Breast epithelium (tissue), 4 donors: ENCODE results near the gene FARP2. TPM values are rescaled to one million over a fixed set of nuclear protein-coding genes. Genes with fewer than 3 reads are reported as not detected.
"Not testable (repeated sequence)": the region's sequence is repeated elsewhere in the genome, so short reads cannot be mapped to it uniquely, and the experiment has no call there.

Experiments
- DNase-seq, 2 donors: peaks; one replicate each; pipeline ENCODE4 v3.0.0-alpha.2; 2019; ENCODE audit warnings: low spot score in 2 of 2
- H3K27ac ChIP-seq, 2 donors: fragments of 200-600 bp; sonication (generic) in 1 of 2; one replicate each; pipeline ENCODE4 v1.5.1; 2016 to 2019; ENCODE audit warnings: mild to moderate bottlenecking in 1 of 2
- H3K27me3 ChIP-seq, 2 donors: fragments of 200-600 bp; sonication (generic) in 1 of 2; one replicate each; pipeline versions ENCODE4 v1.5.1 to v1.6.0; 2017 to 2019; ENCODE audit warnings: control low read depth in 1 of 2, mild to moderate bottlenecking in 1 of 2
- H3K36me3 ChIP-seq: fragments of 200-600 bp; one replicate; pipeline ENCODE4 v1.5.1; 2019
- H3K4me1 ChIP-seq, 2 donors: fragments of 200-600 bp; sonication (generic); one replicate each; pipeline ENCODE4 v1.5.1; 2016 to 2019; ENCODE audit warnings: control low read depth in 1 of 2
- H3K4me3 ChIP-seq, 3 donors: fragments of 200-600 bp; sonication (generic); 1 replicate in 2 of 3; 2 replicates in 1 of 3; pipeline ENCODE4 v1.5.1; 2016 to 2019; ENCODE audit warnings: mild to moderate bottlenecking in 3 of 3, moderate library complexity in 2 of 3
- H3K9me3 ChIP-seq, 2 donors: fragments of 200-600 bp; sonication (generic) in 1 of 2; one replicate each; pipeline ENCODE4 v1.5.1; 2016 to 2019; ENCODE audit warnings: control low read depth in 1 of 2
- CTCF ChIP-seq, 3 donors: fragments of 450-650 bp; IDR thresholded peaks; one replicate each; pipeline ENCODE4 v1.5.1; 2016 to 2017; ENCODE audit warnings: antibody characterized with exemption in 3 of 3, mild to moderate bottlenecking in 3 of 3, moderate library complexity in 3 of 3
- POLR2A ChIP-seq: fragments of 450-650 bp; IDR thresholded peaks from one replicate; pipeline ENCODE4 v1.6.1; 2016; ENCODE audit warnings: antibody characterized with exemption, mild to moderate bottlenecking, moderate library complexity
- POLR2AphosphoS5 ChIP-seq, 3 donors: sonication (generic); formaldehyde crosslinking; IDR thresholded peaks; one replicate each; pipeline ENCODE4 v1.6.1; 2017; ENCODE audit warnings: antibody characterized with exemption in 3 of 3
- intact Hi-C: fragments of 100-400 bp; cut with DNase I; formaldehyde crosslinking; loops from one replicate; pipeline ENCODE4 v1.15.1; 2023; ENCODE audit warnings: low total_unique reads
- total RNA-seq, 3 donors: library from RNA; depleted of rRNA; stranded (reverse); fragments of >200 nt; gene quantifications; one replicate each; pipeline ENCODE4 v1.1.0, GENCODE V29; 2016

FARP2 gene
- total RNA-seq, 3 donors from 2014 or later, result 34.4 to 43.3 (median 40.3) TPM

- Histone ChIP-seq H3K4me1 (no peaks in the 10 kb centered on the region), H3K36me3 (no peaks in the 10 kb centered on the region), H3K27me3 (peaks cover 0 to 10% of the 10 kb centered on the region in 2 donors), H3K4me3 (no peak overlapping the region), H3K9me3 (no peaks in the 10 kb centered on the region), H3K27ac (no peak overlapping the region)
- TF ChIP-seq POLR2A, result no peak
- no peak for TF ChIP-seq CTCF (IDR thresholded peaks at IDR 0.05)
- no peak for TF ChIP-seq POLR2AphosphoS5 (IDR thresholded peaks at IDR 0.05)
- intact Hi-C loops, result no loop called here
- DNase-seq, result no peak
These were observed 161.2 kb downstream of the FARP2 start for GRCh38 chr2:241517297-241517696.

- H3K4me3 ChIP-seq, result no peak overlapping the region
- no peaks in the 10 kb centered on the region for H3K4me1 ChIP-seq
- H3K9me3 ChIP-seq, result no peaks in the 10 kb centered on the region
- TF ChIP-seq CTCF (IDR thresholded peaks at IDR 0.05) (no peak), POLR2AphosphoS5 (IDR thresholded peaks at IDR 0.05) (no peak), POLR2A (no peak)
- DNase-seq, result no peak
- no peaks in the 10 kb centered on the region for H3K36me3 ChIP-seq
- peaks cover 0 to 13% of the 10 kb centered on the region in 2 donors for H3K27me3 ChIP-seq
- intact Hi-C loops, result no loop called here
- no peak overlapping the region for H3K27ac ChIP-seq
These were observed 163.6 kb downstream of the FARP2 start for GRCh38 chr2:241519669-241520068.

- no peak overlapping the region for H3K4me3 ChIP-seq
- H3K36me3 ChIP-seq, result no peaks in the 10 kb centered on the region
- TF ChIP-seq POLR2A, result no peak
- TF ChIP-seq CTCF (IDR thresholded peaks at IDR 0.05), result no peak
- TF ChIP-seq POLR2AphosphoS5 (IDR thresholded peaks at IDR 0.05), result no peak
- H3K27ac ChIP-seq, result no peak overlapping the region
- DNase-seq, result no peak
- no peaks in the 10 kb centered on the region for H3K9me3 ChIP-seq
- intact Hi-C loops, result no loop called here
- H3K4me1 ChIP-seq, result no peaks in the 10 kb centered on the region
- peaks cover 0 to 13% of the 10 kb centered on the region in 2 donors for H3K27me3 ChIP-seq
These were observed 166.4 kb downstream of the FARP2 start for GRCh38 chr2:241522477-241522876.

- H3K4me3 ChIP-seq, H3K4me1 ChIP-seq, H3K9me3 ChIP-seq, H3K36me3 ChIP-seq, DNase-seq, H3K27ac ChIP-seq, intact Hi-C loops: not testable (repeated sequence)
- H3K27me3 ChIP-seq, result peaks cover 0 to 11% of the 10 kb centered on the region in 2 donors
These were observed 170.0 kb downstream of the FARP2 start for GRCh38 chr2:241525818-241526780.

- H3K36me3 ChIP-seq, result no peaks in the 10 kb centered on the region
- TF ChIP-seq CTCF (IDR thresholded peaks at IDR 0.05) (no peak), POLR2AphosphoS5 (IDR thresholded peaks at IDR 0.05) (no peak), POLR2A (no peak)
- no peaks in the 10 kb centered on the region for H3K27me3 ChIP-seq
- H3K27ac ChIP-seq, result no peak overlapping the region
- no peaks in the 10 kb centered on the region for H3K9me3 ChIP-seq
- H3K4me3 ChIP-seq, result no peak overlapping the region
- DNase-seq, result no peak
- intact Hi-C loops, result no loop called here
- no peaks in the 10 kb centered on the region for H3K4me1 ChIP-seq
These were observed 174.5 kb downstream of the FARP2 start for GRCh38 chr2:241530571-241530970.
